Fibroblast of lung (primary cell): ENCODE data around the gene RNF126. TPM values are rescaled to one million over a fixed set of nuclear protein-coding genes. Genes with fewer than 3 reads are reported as not detected.
"Not testable (repeated sequence)": the region's sequence is repeated elsewhere in the genome, so short reads cannot be mapped to it uniquely, and the experiment has no call there.

Source experiments
- DNase-seq, 2 donors: peaks; one replicate each; pipeline versions ENCODE4 v3.0.0 to v3.0.0-alpha.2; 2010; ENCODE audit warnings: low read depth in 2 of 2
- H2AFZ ChIP-seq: 2 replicates; pipeline ENCODE4 v1.5.1; 2012; ENCODE audit warnings: low read length, control low read depth, inconsistent platforms
- H3K27ac ChIP-seq: 2 replicates; pipeline ENCODE4 v1.5.1; 2011; ENCODE audit warnings: low read length, control low read depth; ENCODE audit not compliant: insufficient read depth
- H3K27me3 ChIP-seq: 2 replicates; pipeline ENCODE4 v1.5.1; 2011; ENCODE audit warnings: mild to moderate bottlenecking, low read length; ENCODE audit not compliant: control insufficient read depth, insufficient read depth
- H3K36me3 ChIP-seq: 2 replicates; pipeline ENCODE4 v1.5.1; 2011; ENCODE audit warnings: low read length; ENCODE audit not compliant: control insufficient read depth, insufficient read depth
- H3K4me1 ChIP-seq: 2 replicates; pipeline ENCODE4 v1.5.1; 2011; ENCODE audit warnings: low read length; ENCODE audit not compliant: control insufficient read depth, insufficient read depth; ENCODE audit errors: extremely low read depth
- H3K4me2 ChIP-seq: 2 replicates; pipeline ENCODE4 v1.5.1; 2011; ENCODE audit warnings: low read length, control low read depth; ENCODE audit not compliant: insufficient read depth; ENCODE audit errors: extremely low read depth
- H3K4me3 ChIP-seq, 4 experiments: fragments of 200-600 bp in 1 of 4; sonication (generic) in 1 of 4; replicated peaks in 1 of 4; 2 replicates each; pipeline ENCODE4 v1.5.1; 2011 to 2016; ENCODE audit warnings: low read length in 4 of 4, low read depth in 3 of 4, mild to moderate bottlenecking in 3 of 4, control low read depth in 2 of 4, inconsistent platforms in 1 of 4, mixed read lengths in 1 of 4; ENCODE audit not compliant: insufficient read depth in 1 of 4; ENCODE audit errors: control extremely low read depth in 1 of 4
- H3K79me2 ChIP-seq: 2 replicates; pipeline ENCODE4 v1.5.1; 2012; ENCODE audit warnings: mild to moderate bottlenecking, low read length, inconsistent platforms; ENCODE audit not compliant: control insufficient read depth, insufficient read depth
- H3K9ac ChIP-seq: 2 replicates; pipeline ENCODE4 v1.5.1; 2011; ENCODE audit warnings: mild to moderate bottlenecking, low read length, control low read depth; ENCODE audit not compliant: insufficient read depth
- H3K9me3 ChIP-seq: 2 replicates; pipeline ENCODE4 v1.5.1; 2012; ENCODE audit warnings: low read depth, low read length; ENCODE audit not compliant: control insufficient read depth, insufficient read depth
- H4K20me1 ChIP-seq: 2 replicates; pipeline ENCODE4 v1.5.1; 2011; ENCODE audit warnings: low read length; ENCODE audit not compliant: control insufficient read depth, insufficient read depth; ENCODE audit errors: extremely low read depth
- EZH2 ChIP-seq: IDR thresholded peaks from 2 replicates; pipeline ENCODE4 v1.5.1; 2012; ENCODE audit warnings: low read length, control low read depth, mild to moderate bottlenecking; ENCODE audit errors: missing control alignments
- polyA plus RNA-seq, 2 donors: library from polyadenylated mRNA; depleted of rRNA in 1 of 2; stranded (reverse) in 1 of 2; unstranded in 1 of 2; fragments of >200 nt; gene quantifications; 2 replicates each; pipeline ENCODE4 v1.2.1, GENCODE V29; 2011 to 2012; ENCODE audit warnings: missing spikeins in 1 of 2
- total RNA-seq: library from RNA; depleted of rRNA; stranded (reverse); fragments of >200 nt; gene quantifications from 2 replicates; pipeline ENCODE4 v1.2.1, GENCODE V29; 2014
- TF ChIP-seq, protein P1 (sequence below), 2 donors: IDR thresholded peaks in 1 of 2; conservative IDR thresholded peaks in 1 of 2; 1 replicate in 1 of 2; 2 replicates in 1 of 2; pipeline ENCODE4 v1.5.1; 2011 to 2012; ENCODE audit warnings: low read length in 2 of 2, control low read depth in 1 of 2, inconsistent platforms in 1 of 2, low read depth in 1 of 2, mild to moderate bottlenecking in 1 of 2

RNF126 gene
- total and polyA plus RNA-seq, 2 donors (not counting 1 experiment from before 2014, with no cell fraction given): 7.8 to 18.0 TPM

DNA sequence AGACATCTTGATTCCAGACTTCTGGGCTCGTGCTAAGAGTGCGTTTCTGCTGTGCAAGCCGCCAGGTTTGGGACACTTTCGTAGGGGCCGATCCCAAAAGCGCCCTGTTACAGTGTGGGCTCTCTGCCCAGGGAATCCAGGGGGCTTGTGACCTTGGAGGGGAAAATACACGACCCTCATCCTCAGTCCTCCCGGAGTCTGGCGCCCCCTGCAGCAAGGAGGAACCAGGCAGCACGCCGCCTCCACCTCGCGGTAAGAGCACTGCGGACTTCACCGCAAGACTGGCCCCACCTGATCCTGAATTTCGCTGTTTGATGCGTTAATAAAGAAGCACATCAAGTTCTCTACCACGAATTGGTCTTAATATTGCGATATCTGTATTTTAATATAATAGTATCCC is 34.8 kb downstream of the RNF126 start:
- Histone ChIP-seq H3K27ac (no peak overlapping the region), H3K4me1 (peaks cover 2% of the 10 kb centered on the region), H3K9ac (no peak overlapping the region), H2AFZ (no peak overlapping the region), H4K20me1 (no peaks in the 10 kb centered on the region), H3K36me3 (peaks cover 7% of the 10 kb centered on the region), H3K4me3 (no peak overlapping the region), H3K27me3 (no peaks in the 10 kb centered on the region), H3K79me2 (peaks cover 2% of the 10 kb centered on the region), H3K4me2 (no peak overlapping the region), H3K9me3 (no peaks in the 10 kb centered on the region)
- DNase-seq: no peak
- no peak for TF ChIP-seq EZH2
- TF ChIP-seq, protein P1, sequence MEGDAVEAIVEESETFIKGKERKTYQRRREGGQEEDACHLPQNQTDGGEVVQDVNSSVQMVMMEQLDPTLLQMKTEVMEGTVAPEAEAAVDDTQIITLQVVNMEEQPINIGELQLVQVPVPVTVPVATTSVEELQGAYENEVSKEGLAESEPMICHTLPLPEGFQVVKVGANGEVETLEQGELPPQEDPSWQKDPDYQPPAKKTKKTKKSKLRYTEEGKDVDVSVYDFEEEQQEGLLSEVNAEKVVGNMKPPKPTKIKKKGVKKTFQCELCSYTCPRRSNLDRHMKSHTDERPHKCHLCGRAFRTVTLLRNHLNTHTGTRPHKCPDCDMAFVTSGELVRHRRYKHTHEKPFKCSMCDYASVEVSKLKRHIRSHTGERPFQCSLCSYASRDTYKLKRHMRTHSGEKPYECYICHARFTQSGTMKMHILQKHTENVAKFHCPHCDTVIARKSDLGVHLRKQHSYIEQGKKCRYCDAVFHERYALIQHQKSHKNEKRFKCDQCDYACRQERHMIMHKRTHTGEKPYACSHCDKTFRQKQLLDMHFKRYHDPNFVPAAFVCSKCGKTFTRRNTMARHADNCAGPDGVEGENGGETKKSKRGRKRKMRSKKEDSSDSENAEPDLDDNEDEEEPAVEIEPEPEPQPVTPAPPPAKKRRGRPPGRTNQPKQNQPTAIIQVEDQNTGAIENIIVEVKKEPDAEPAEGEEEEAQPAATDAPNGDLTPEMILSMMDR (conservative IDR thresholded peaks at IDR 0.05 in 1 of 2, IDR thresholded peaks at IDR 0.05 in 1 of 2; ENCODE audit: low read depth in 1 of 2, low read length in 2 of 2): peak; percentile 18 to 42

DNA sequence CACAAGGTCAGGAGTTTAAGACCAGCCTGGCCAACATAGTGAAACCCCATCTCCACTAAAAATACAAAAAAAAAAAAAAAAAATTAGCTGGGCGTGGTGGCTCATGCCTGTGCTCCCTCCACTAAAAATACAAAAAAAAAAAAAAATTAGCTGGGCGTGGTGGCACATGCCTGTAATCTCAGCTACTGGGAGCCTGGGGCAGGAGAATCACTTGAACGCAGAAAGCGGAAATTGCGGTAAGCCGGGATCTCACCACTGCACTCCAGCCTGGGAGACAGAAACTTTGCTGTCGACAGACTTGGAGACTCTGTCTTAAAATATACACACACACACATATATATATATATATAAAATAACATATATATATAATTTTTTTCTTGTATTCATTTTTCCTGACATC is 36.4 kb downstream of the RNF126 start:
- DNase-seq, H3K36me3 ChIP-seq, H2AFZ ChIP-seq, H4K20me1 ChIP-seq, H3K4me1 ChIP-seq, H3K27ac ChIP-seq, H3K27me3 ChIP-seq, H3K79me2 ChIP-seq, H3K9me3 ChIP-seq, H3K4me3 ChIP-seq, H3K4me2 ChIP-seq, H3K9ac ChIP-seq: not testable (repeated sequence)

DNA sequence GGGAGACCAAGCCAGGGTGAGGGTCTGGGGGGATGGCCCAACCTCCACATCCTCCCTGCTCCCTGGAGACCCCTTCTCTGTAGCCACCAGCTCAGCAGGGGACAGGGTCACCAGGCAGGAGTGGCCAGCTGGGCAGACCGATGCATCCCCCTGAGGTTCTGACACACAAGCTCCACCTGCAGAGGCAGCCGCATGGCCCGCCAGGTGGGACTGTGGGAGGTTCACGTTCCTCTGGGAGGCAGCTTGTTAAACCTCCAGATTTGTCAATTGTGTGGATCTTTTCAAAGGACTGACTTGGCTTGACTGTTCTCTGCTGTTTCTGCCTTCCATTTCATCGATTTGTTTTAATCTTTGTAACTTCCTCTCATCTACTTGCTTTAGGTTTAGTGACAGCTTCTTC is 37.8 kb downstream of the RNF126 start:
- Histone ChIP-seq H4K20me1 (no peaks in the 10 kb centered on the region), H3K9ac (no peak overlapping the region), H3K9me3 (no peaks in the 10 kb centered on the region), H2AFZ (no peak overlapping the region), H3K4me1 (no peaks in the 10 kb centered on the region), H3K36me3 (peaks cover 9% of the 10 kb centered on the region), H3K27ac (no peak overlapping the region), H3K4me2 (no peak overlapping the region), H3K79me2 (no peaks in the 10 kb centered on the region), H3K27me3 (no peaks in the 10 kb centered on the region), H3K4me3 (no peak overlapping the region)
- DNase-seq: no peak
- no peak for TF ChIP-seq EZH2
- TF ChIP-seq, protein P1 (conservative IDR thresholded peaks at IDR 0.05 in 1 of 2, IDR thresholded peaks at IDR 0.05 in 1 of 2; ENCODE audit: low read depth in 1 of 2, low read length in 2 of 2): no peak
